Mesendoderm (in vitro differentiated cells): ENCODE measurements around the gene BACH1.

Source experiments
- DNase-seq: peaks from one replicate; pipeline ENCODE4 v3.0.0; 2013
- H2AK5ac ChIP-seq: 2 replicates; pipeline ENCODE4 v1.6.1; 2013; ENCODE audit warnings: low read length, inconsistent platforms
- H2BK120ac ChIP-seq: 2 replicates; pipeline ENCODE4 v1.6.1; 2013; ENCODE audit warnings: low read depth, mild to moderate bottlenecking, low read length, moderate library complexity, mixed read lengths
- H2BK15ac ChIP-seq: replicated peaks from 2 replicates; pipeline ENCODE4 v1.6.1; 2013; ENCODE audit warnings: low read depth, mild to moderate bottlenecking, moderate library complexity
- H2BK5ac ChIP-seq: 2 replicates; pipeline ENCODE4 v1.6.1; 2013; ENCODE audit warnings: low read length, inconsistent platforms
- H3K18ac ChIP-seq: 2 replicates; pipeline ENCODE4 v1.6.1; 2013; ENCODE audit warnings: mild to moderate bottlenecking, low read length, mixed read lengths
- H3K23ac ChIP-seq: one replicate; pipeline ENCODE4 v1.6.1; 2013; ENCODE audit warnings: low read length
- H3K27ac ChIP-seq: 2 replicates; pipeline ENCODE4 v1.5.1; 2013; ENCODE audit warnings: low read depth, mild to moderate bottlenecking, inconsistent platforms, low read length, moderate library complexity
- H3K27me3 ChIP-seq: 2 replicates; pipeline ENCODE4 v1.6.1; 2013; ENCODE audit warnings: low read length, control low read depth, mild to moderate bottlenecking, inconsistent platforms; ENCODE audit not compliant: insufficient read depth, poor library complexity
- H3K36me3 ChIP-seq: 2 replicates; pipeline ENCODE4 v1.6.1; 2013; ENCODE audit warnings: low read length, inconsistent platforms; ENCODE audit not compliant: control insufficient read depth, insufficient read depth
- H3K4ac ChIP-seq: one replicate; pipeline ENCODE4 v1.6.1; 2013; ENCODE audit warnings: low read depth, mild to moderate bottlenecking, low read length, moderate library complexity
- H3K4me1 ChIP-seq: 2 replicates; pipeline ENCODE4 v1.6.1; 2013; ENCODE audit warnings: low read depth, low read length, inconsistent platforms; ENCODE audit not compliant: control insufficient read depth
- H3K4me2 ChIP-seq: 2 replicates; pipeline ENCODE4 v1.6.1; 2013; ENCODE audit warnings: low read length
- H3K4me3 ChIP-seq: 2 replicates; pipeline ENCODE4 v1.5.1; 2013; ENCODE audit warnings: mild to moderate bottlenecking, low read length
- H3K56ac ChIP-seq: one replicate; pipeline ENCODE4 v1.6.1; 2013; ENCODE audit warnings: low read length
- H3K79me1 ChIP-seq: 2 replicates; pipeline ENCODE4 v1.6.1; 2013; ENCODE audit warnings: low read length, inconsistent platforms
- H3K79me2 ChIP-seq: 2 replicates; pipeline ENCODE4 v1.6.1; 2013; ENCODE audit warnings: mild to moderate bottlenecking, low read length; ENCODE audit not compliant: control insufficient read depth, insufficient read depth
- H3K9ac ChIP-seq: 2 replicates; pipeline ENCODE4 v1.6.1; 2013; ENCODE audit warnings: low read length, inconsistent platforms
- H4K5ac ChIP-seq: one replicate; pipeline ENCODE4 v1.6.1; 2013; ENCODE audit warnings: low read length
- H4K8ac ChIP-seq: one replicate; pipeline ENCODE4 v1.6.1; 2013; ENCODE audit warnings: low read depth, mild to moderate bottlenecking, control low read depth, low read length, moderate library complexity
- WGBS: extraction: QIAGEN DNeasy Blood & Tissue Kit; methylation state at CpG from one replicate; pipeline ENCODE4 v1.1.7; 2013; ENCODE audit warnings: low lambda C conversion rate, missing lambda C conversion rate; ENCODE audit not compliant: insufficient coverage; ENCODE audit errors: extremely low coverage; 5-methylcytosine and 5-hydroxymethylcytosine counted together

BACH1 gene

GRCh38 chr21:29256126-29256910 is 42.4 kb upstream of the BACH1 start:
- H3K56ac ChIP-seq = no peak overlapping the region
- H2BK15ac ChIP-seq = no peak overlapping the region
- no peak overlapping the region for H3K4me2 ChIP-seq
- no peak overlapping the region for H2AK5ac ChIP-seq
- H3K23ac ChIP-seq = no peak overlapping the region
- no peak for DNase-seq
- H3K79me1 ChIP-seq = no peaks in the 10 kb centered on the region
- no peaks in the 10 kb centered on the region for H3K4me1 ChIP-seq
- H4K5ac ChIP-seq = no peak overlapping the region
- H3K27me3 ChIP-seq = no peaks in the 10 kb centered on the region
- H3K4ac ChIP-seq = no peak overlapping the region
- no peak overlapping the region for H2BK5ac ChIP-seq
- H3K9ac ChIP-seq = no peak overlapping the region
- H3K27ac ChIP-seq = no peak overlapping the region
- no peaks in the 10 kb centered on the region for H3K36me3 ChIP-seq
- H4K8ac ChIP-seq = no peak overlapping the region
- no peak overlapping the region for H3K18ac ChIP-seq
- no CpG with 5 or more reads among the region's 7 CpGs for WGBS
- no peaks in the 10 kb centered on the region for H3K79me2 ChIP-seq
- no peak overlapping the region for H3K4me3 ChIP-seq
- H2BK120ac ChIP-seq = no peak overlapping the region

- H3K23ac ChIP-seq = no peak overlapping the region
- H3K4ac ChIP-seq = no peak overlapping the region
- no peak overlapping the region for H2BK120ac ChIP-seq
- H3K9ac ChIP-seq = no peak overlapping the region
- H3K18ac ChIP-seq = no peak overlapping the region
- H3K79me1 ChIP-seq = no peaks in the 10 kb centered on the region
- no peak overlapping the region for H4K8ac ChIP-seq
- H3K4me2 ChIP-seq = no peak overlapping the region
- no peak overlapping the region for H2BK15ac ChIP-seq
- H2BK5ac ChIP-seq = no peak overlapping the region
- no peaks in the 10 kb centered on the region for H3K79me2 ChIP-seq
- H2AK5ac ChIP-seq = no peak overlapping the region
- no peaks in the 10 kb centered on the region for H3K27me3 ChIP-seq
- H4K5ac ChIP-seq = no peak overlapping the region
- H3K27ac ChIP-seq = no peak overlapping the region
- H3K4me1 ChIP-seq = no peaks in the 10 kb centered on the region
- DNase-seq = no peak
- WGBS = no CpG with 5 or more reads among the region's 2 CpGs
- H3K56ac ChIP-seq = no peak overlapping the region
- H3K4me3 ChIP-seq = no peak overlapping the region
- no peaks in the 10 kb centered on the region for H3K36me3 ChIP-seq
Observed at GRCh38 chr21:29257701-29258100, 41.0 kb upstream of the BACH1 start.

- H2AK5ac ChIP-seq = no peak overlapping the region
- H3K36me3 ChIP-seq = no peaks in the 10 kb centered on the region
- no peak overlapping the region for H3K18ac ChIP-seq
- no peak overlapping the region for H3K23ac ChIP-seq
- no peak overlapping the region for H4K8ac ChIP-seq
- no peak overlapping the region for H2BK15ac ChIP-seq
- H3K9ac ChIP-seq = no peak overlapping the region
- H2BK5ac ChIP-seq = no peak overlapping the region
- H3K56ac ChIP-seq = no peak overlapping the region
- DNase-seq = no peak
- H3K27ac ChIP-seq = no peak overlapping the region
- H3K79me2 ChIP-seq = no peaks in the 10 kb centered on the region
- no peak overlapping the region for H2BK120ac ChIP-seq
- H3K4me2 ChIP-seq = no peak overlapping the region
- no peak overlapping the region for H3K4me3 ChIP-seq
- H4K5ac ChIP-seq = no peak overlapping the region
- no peaks in the 10 kb centered on the region for H3K27me3 ChIP-seq
- H3K79me1 ChIP-seq = no peaks in the 10 kb centered on the region
- WGBS = no CpG with 5 or more reads among the region's 5 CpGs
- no peaks in the 10 kb centered on the region for H3K4me1 ChIP-seq
- no peak overlapping the region for H3K4ac ChIP-seq
Observed at GRCh38 chr21:29258626-29259338, 39.9 kb upstream of the BACH1 start.

GRCh38 chr21:29260461-29260860 is 38.3 kb upstream of the BACH1 start:
- WGBS = no CpG with 5 or more reads among the region's 2 CpGs

GRCh38 chr21:29261555-29262540 is 36.9 kb upstream of the BACH1 start:
- Histone ChIP-seq H3K4me3 (no peak overlapping the region), H3K4ac (no peak overlapping the region), H4K5ac (no peak overlapping the region), H3K4me2 (no peak overlapping the region), H2BK15ac (no peak overlapping the region), H3K18ac (no peak overlapping the region), H4K8ac (no peak overlapping the region), H3K4me1 (no peaks in the 10 kb centered on the region), H2BK120ac (no peak overlapping the region), H3K27ac (no peak overlapping the region), H3K56ac (no peak overlapping the region), H2BK5ac (no peak overlapping the region), H3K27me3 (no peaks in the 10 kb centered on the region), H3K36me3 (no peaks in the 10 kb centered on the region), H3K9ac (no peak overlapping the region), H3K79me1 (no peaks in the 10 kb centered on the region), H3K79me2 (no peaks in the 10 kb centered on the region), H2AK5ac (no peak overlapping the region), H3K23ac (no peak overlapping the region)
- no peak for DNase-seq
- WGBS = no CpG with 5 or more reads among the region's 7 CpGs

More at GRCh38 chr21:29260461-29260860, 38.3 kb upstream of the BACH1 start:
- Histone ChIP-seq H3K9ac (no peak overlapping the region), H2BK120ac (no peak overlapping the region), H3K56ac (no peak overlapping the region), H3K4ac (no peak overlapping the region), H4K5ac (no peak overlapping the region), H2AK5ac (no peak overlapping the region), H3K4me2 (no peak overlapping the region), H3K4me1 (no peaks in the 10 kb centered on the region), H2BK5ac (no peak overlapping the region), H3K36me3 (no peaks in the 10 kb centered on the region), H4K8ac (no peak overlapping the region), H3K79me2 (no peaks in the 10 kb centered on the region), H3K27me3 (no peaks in the 10 kb centered on the region), H3K4me3 (no peak overlapping the region), H3K23ac (no peak overlapping the region), H3K79me1 (no peaks in the 10 kb centered on the region), H3K27ac (no peak overlapping the region), H3K18ac (no peak overlapping the region), H2BK15ac (no peak overlapping the region)
- no peak for DNase-seq
